ENCODE results near the gene CREB3L4. TPM values are rescaled to one million over a fixed set of nuclear protein-coding genes. Genes with fewer than 3 reads are reported as not detected.

The CREB3L4 gene
- total and polyA plus RNA-seq, 2 donors (not counting 3 experiments of a cell fraction or from before 2014, with no cell fraction given) = 8.1 to 12.1 TPM

- peaks cover 3 to 13% of the 10 kb centered on the region in 2 experiments for H3K36me3 ChIP-seq (ENCODE audit: control insufficient read depth in 2 of 2, extremely low read depth in 1 of 2, insufficient read depth in 2 of 2, low read length in 2 of 2)
- no peak overlapping the region for H3K4me3 ChIP-seq (replicated peaks in 1 of 3; ENCODE audit: insufficient read depth in 1 of 3, low read depth in 1 of 3, low read length in 3 of 3)
- BruUV-seq (replicated peaks) = no TSS peak
- peaks cover 14% of the 10 kb centered on the region for H3K4me1 ChIP-seq (ENCODE audit: control insufficient read depth, extremely low read depth, insufficient read depth, low read length)
- peaks cover 16% of the 10 kb centered on the region for H3K79me2 ChIP-seq (ENCODE audit: control insufficient read depth, insufficient read depth, low read length)
- CTCF ChIA-PET = interaction anchor here (1.1 kb wide), 1 partner anchor 27 kb away, joined by 3 read pairs; the partner anchor contains the start of gene DENND4B
- DNase-seq (ENCODE audit: low read depth, low spot score) = no peak
- H3K27ac ChIP-seq (ENCODE audit: insufficient read depth, low read depth, low read length) = no peak overlapping the region
- H3K9ac ChIP-seq (replicated peaks; ENCODE audit: extremely low read depth, insufficient read depth, low read length) = no peak overlapping the region
- H2AFZ ChIP-seq (ENCODE audit: low read depth, low read length) = no peak overlapping the region
- no peak for FAIRE-seq
- dilution Hi-C loops (cut with MboI; ENCODE audit: extremely low pct_ligation_motif_present, low sequenced_read_pairs) = no loop called here
- TF ChIP-seq FOS (IDR thresholded peaks at IDR 0.05; ENCODE audit: borderline replicate concordance, insufficient read depth, low read length) (no peak), POLR2A (IDR thresholded peaks at IDR 0.05; ENCODE audit: low read depth, low read length) (peak; percentile 34)
- H4K20me1 ChIP-seq (replicated peaks; ENCODE audit: control insufficient read depth, extremely low read depth, insufficient read depth, low read length) = no peaks in the 10 kb centered on the region
- intact Hi-C loops (cut with micrococcal nuclease) = no loop called here
- H3K9me3 ChIP-seq (replicated peaks; ENCODE audit: control insufficient read depth, insufficient read depth, low read length) = no peaks in the 10 kb centered on the region
- POLR2A ChIA-PET = no interaction called here
- H3K4me2 ChIP-seq (ENCODE audit: insufficient read depth, low read length) = no peak overlapping the region
- no peaks in the 10 kb centered on the region for H3K9me1 ChIP-seq (replicated peaks; ENCODE audit: control insufficient read depth, extremely low read depth, insufficient read depth, low read length)
- H3K27me3 ChIP-seq (ENCODE audit: control insufficient read depth in 2 of 2, insufficient read depth in 2 of 2, low read length in 2 of 2) = no peaks in the 10 kb centered on the region
These were observed 5.4 kb downstream of the CREB3L4 start for GRCh38 chr1:153973071-153973470.

- dilution Hi-C loops (cut with MboI; ENCODE audit: extremely low pct_ligation_motif_present, low sequenced_read_pairs) (no loop called here), intact Hi-C loops (cut with micrococcal nuclease) (no loop called here)
- peaks cover 3 to 13% of the 10 kb centered on the region in 2 experiments for H3K36me3 ChIP-seq (ENCODE audit: control insufficient read depth in 2 of 2, extremely low read depth in 1 of 2, insufficient read depth in 2 of 2, low read length in 2 of 2)
- no peak overlapping the region for H3K4me2 ChIP-seq (ENCODE audit: insufficient read depth, low read length)
- no peaks in the 10 kb centered on the region for H3K27me3 ChIP-seq (ENCODE audit: control insufficient read depth in 2 of 2, insufficient read depth in 2 of 2, low read length in 2 of 2)
- ChIA-PET CTCF (interaction anchor here (1.1 kb wide), 1 partner anchor 27 kb away, joined by 3 read pairs; the partner anchor contains the start of gene DENND4B), POLR2A (no interaction called here)
- peaks cover 10% of the 10 kb centered on the region for H3K4me1 ChIP-seq (ENCODE audit: control insufficient read depth, extremely low read depth, insufficient read depth, low read length)
- H3K9me3 ChIP-seq (replicated peaks; ENCODE audit: control insufficient read depth, insufficient read depth, low read length) = no peaks in the 10 kb centered on the region
- no TSS peak for BruUV-seq (replicated peaks)
- DNase-seq (ENCODE audit: low read depth, low spot score) (no peak), FAIRE-seq (no peak)
- TF ChIP-seq EZH2 (IDR thresholded peaks at IDR 0.05; ENCODE audit: borderline replicate concordance, low read depth, low read length, severe bottlenecking) (no peak), FOS (IDR thresholded peaks at IDR 0.05; ENCODE audit: borderline replicate concordance, insufficient read depth, low read length) (no peak), POLR2A (IDR thresholded peaks at IDR 0.05; ENCODE audit: low read depth, low read length) (no peak), GATA2 (IDR thresholded peaks at IDR 0.05; ENCODE audit: insufficient read depth, insufficient read length, low read depth, low read length) (no peak), POLR2AphosphoS5 (IDR thresholded peaks at IDR 0.05; ENCODE audit: insufficient read depth, low read depth, low read length) (no peak), MYC (IDR thresholded peaks at IDR 0.05; ENCODE audit: low read depth, low read length) (no peak), MAX (IDR thresholded peaks at IDR 0.05; ENCODE audit: insufficient read depth, insufficient read length) (no peak), JUN (IDR thresholded peaks at IDR 0.05; ENCODE audit: borderline replicate concordance, insufficient read depth, insufficient read length, low read depth) (no peak), CTCF (IDR thresholded peaks at IDR 0.05; ENCODE audit: extremely low read depth in 1 of 2, insufficient read depth in 1 of 2, low read depth in 1 of 2, low read length in 2 of 2) (no peak)
- peaks cover 16% of the 10 kb centered on the region for H3K79me2 ChIP-seq (ENCODE audit: control insufficient read depth, insufficient read depth, low read length)
- no peak overlapping the region for H3K27ac ChIP-seq (ENCODE audit: insufficient read depth, low read depth, low read length)
- no peaks in the 10 kb centered on the region for H3K9me1 ChIP-seq (replicated peaks; ENCODE audit: control insufficient read depth, extremely low read depth, insufficient read depth, low read length)
- H2AFZ ChIP-seq (ENCODE audit: low read depth, low read length) = no peak overlapping the region
- no peak overlapping the region for H3K4me3 ChIP-seq (replicated peaks in 1 of 3; ENCODE audit: insufficient read depth in 1 of 3, low read depth in 1 of 3, low read length in 3 of 3)
- H4K20me1 ChIP-seq (replicated peaks; ENCODE audit: control insufficient read depth, extremely low read depth, insufficient read depth, low read length) = no peaks in the 10 kb centered on the region
- no peak overlapping the region for H3K9ac ChIP-seq (replicated peaks; ENCODE audit: extremely low read depth, insufficient read depth, low read length)
These were observed 5.8 kb downstream of the CREB3L4 start for GRCh38 chr1:153973525-153973924.

Measured in endothelial cell of umbilical vein (primary cell).